Trophoblast cell (in vitro differentiated cells and primary cell): ENCODE results near the gene PARP6.

Source experiments
- DNase-seq, 2 donors: peaks; one replicate each; pipeline ENCODE4 v3.0.0-alpha.2; 2016
- H2AFZ ChIP-seq: 2 replicates; pipeline ENCODE4 v1.6.1; 2013; ENCODE audit warnings: low read length, moderate library complexity, mild to moderate bottlenecking; ENCODE audit not compliant: insufficient read depth, poor library complexity
- H2AK5ac ChIP-seq: 2 replicates; pipeline ENCODE4 v1.6.1; 2013; ENCODE audit warnings: mild to moderate bottlenecking, low read length
- H2BK120ac ChIP-seq: 2 replicates; pipeline ENCODE4 v1.6.1; 2013; ENCODE audit warnings: low read length, mild to moderate bottlenecking, moderate library complexity; ENCODE audit not compliant: insufficient read depth, poor library complexity
- H2BK12ac ChIP-seq: 2 replicates; pipeline ENCODE4 v1.6.1; 2013; ENCODE audit warnings: mild to moderate bottlenecking, low read length, moderate library complexity
- H2BK5ac ChIP-seq: 2 replicates; pipeline ENCODE4 v1.6.1; 2013; ENCODE audit warnings: low read length, low read depth, moderate library complexity, mild to moderate bottlenecking; ENCODE audit not compliant: poor library complexity
- H3K14ac ChIP-seq: 2 replicates; pipeline ENCODE4 v1.6.1; 2013; ENCODE audit warnings: mild to moderate bottlenecking, low read length
- H3K18ac ChIP-seq: 2 replicates; pipeline ENCODE4 v1.6.1; 2013; ENCODE audit warnings: mild to moderate bottlenecking, low read length
- H3K23ac ChIP-seq: 2 replicates; pipeline ENCODE4 v1.6.1; 2013; ENCODE audit warnings: low read length
- H3K27ac ChIP-seq: 2 replicates; pipeline ENCODE4 v1.5.1; 2013; ENCODE audit warnings: low read depth, mild to moderate bottlenecking, inconsistent platforms, low read length, moderate library complexity
- H3K27me3 ChIP-seq: 2 replicates; pipeline ENCODE4 v1.6.1; 2013; ENCODE audit warnings: inconsistent platforms, mild to moderate bottlenecking, low read length, moderate library complexity; ENCODE audit not compliant: insufficient read depth
- H3K36me3 ChIP-seq, 2 experiments: 1 replicate in 1 of 2; 2 replicates in 1 of 2; pipeline ENCODE4 v1.6.1; 2013; ENCODE audit warnings: low read length in 2 of 2, mild to moderate bottlenecking in 2 of 2, moderate library complexity in 1 of 2; ENCODE audit not compliant: insufficient read depth in 2 of 2, control insufficient read depth in 1 of 2
- H3K4ac ChIP-seq: 2 replicates; pipeline ENCODE4 v1.6.1; 2013; ENCODE audit warnings: low read depth, mild to moderate bottlenecking, low read length, moderate library complexity
- H3K4me1 ChIP-seq, 2 experiments: 1 replicate in 1 of 2; 2 replicates in 1 of 2; pipeline ENCODE4 v1.6.1; 2013; ENCODE audit warnings: low read length in 2 of 2, mild to moderate bottlenecking in 2 of 2, moderate library complexity in 1 of 2; ENCODE audit not compliant: insufficient read depth in 2 of 2, control insufficient read depth in 1 of 2
- H3K4me2 ChIP-seq: 2 replicates; pipeline ENCODE4 v1.6.1; 2013; ENCODE audit warnings: inconsistent platforms, mild to moderate bottlenecking, low read length, moderate library complexity
- H3K4me3 ChIP-seq: 2 replicates; pipeline ENCODE4 v1.5.1; 2013; ENCODE audit warnings: mild to moderate bottlenecking, low read depth, low read length, inconsistent platforms
- H3K79me1 ChIP-seq: one replicate; pipeline ENCODE4 v1.6.1; 2013; ENCODE audit warnings: low read length
- H3K79me2 ChIP-seq: 2 replicates; pipeline ENCODE4 v1.6.1; 2013; ENCODE audit warnings: low read length, mild to moderate bottlenecking; ENCODE audit not compliant: control insufficient read depth, insufficient read depth, poor library complexity
- H3K9ac ChIP-seq: 2 replicates; pipeline ENCODE4 v1.6.1; 2013; ENCODE audit warnings: mild to moderate bottlenecking, low read length
- H3K9me3 ChIP-seq: 2 replicates; pipeline ENCODE4 v1.6.1; 2013; ENCODE audit warnings: low read depth, mild to moderate bottlenecking, control low read depth, inconsistent platforms, low read length; ENCODE audit not compliant: insufficient read depth
- H4K12ac ChIP-seq: 2 replicates; pipeline ENCODE4 v1.6.1; 2013; ENCODE audit warnings: low read depth, mild to moderate bottlenecking, low read length, moderate library complexity
- H4K8ac ChIP-seq: 2 replicates; pipeline ENCODE4 v1.6.1; 2013; ENCODE audit warnings: low read depth, mild to moderate bottlenecking, low read length, moderate library complexity
- H4K91ac ChIP-seq: one replicate; pipeline ENCODE4 v1.6.1; 2013; ENCODE audit warnings: low read depth, mild to moderate bottlenecking, low read length, moderate library complexity
- WGBS: extraction: QIAGEN DNeasy Blood & Tissue Kit; methylation state at CpG from one replicate; pipeline ENCODE4 v1.1.7; 2013; ENCODE audit warnings: missing lambda C conversion rate; ENCODE audit not compliant: insufficient read length, insufficient coverage; ENCODE audit errors: extremely low coverage; 5-methylcytosine and 5-hydroxymethylcytosine counted together

Gene PARP6

GRCh38 chr15:72307026-72307425 lies 34.7 kb upstream of the PARP6 start:
- Histone ChIP-seq H2BK5ac (no peak overlapping the region), H2BK120ac (no peak overlapping the region), H3K4me1 (no peaks in the 10 kb centered on the region), H2AK5ac (no peak overlapping the region), H4K8ac (no peak overlapping the region), H3K27ac (no peak overlapping the region), H3K14ac (no peak overlapping the region), H3K4me3 (no peak overlapping the region), H3K9ac (no peak overlapping the region), H3K36me3 (no peaks in the 10 kb centered on the region), H3K4ac (no peak overlapping the region), H3K9me3 (peaks cover 2% of the 10 kb centered on the region), H3K79me2 (no peaks in the 10 kb centered on the region), H4K12ac (no peak overlapping the region), H3K23ac (no peak overlapping the region), H3K18ac (no peak overlapping the region), H2BK12ac (no peak overlapping the region), H2AFZ (no peak overlapping the region), H4K91ac (no peak overlapping the region), H3K27me3 (no peaks in the 10 kb centered on the region), H3K4me2 (no peak overlapping the region), H3K79me1 (no peaks in the 10 kb centered on the region)
- no CpG with 5 or more reads among the region's 5 CpGs for WGBS
- DNase-seq, result no peak

GRCh38 chr15:72306211-72306785 lies 33.9 kb upstream of the PARP6 start:
- H2BK5ac ChIP-seq, result no peak overlapping the region
- no CpG with 5 or more reads among the region's 10 CpGs for WGBS
- H2AFZ ChIP-seq, result no peak overlapping the region
- H3K36me3 ChIP-seq, result no peaks in the 10 kb centered on the region
- no peaks in the 10 kb centered on the region for H3K4me1 ChIP-seq
- no peak for DNase-seq
- no peaks in the 10 kb centered on the region for H3K79me2 ChIP-seq
- H3K9ac ChIP-seq, result no peak overlapping the region
- no peak overlapping the region for H2AK5ac ChIP-seq
- H3K4me3 ChIP-seq, result no peak overlapping the region
- no peaks in the 10 kb centered on the region for H3K27me3 ChIP-seq
- no peak overlapping the region for H3K4ac ChIP-seq
- no peak overlapping the region for H2BK120ac ChIP-seq
- H3K27ac ChIP-seq, result no peak overlapping the region
- H2BK12ac ChIP-seq, result no peak overlapping the region
- no peak overlapping the region for H3K14ac ChIP-seq
- no peak overlapping the region for H3K18ac ChIP-seq
- no peak overlapping the region for H4K8ac ChIP-seq
- no peaks in the 10 kb centered on the region for H3K79me1 ChIP-seq
- H3K9me3 ChIP-seq, result peaks cover 2% of the 10 kb centered on the region
- H3K4me2 ChIP-seq, result no peak overlapping the region
- H4K91ac ChIP-seq, result no peak overlapping the region
- H3K23ac ChIP-seq, result no peak overlapping the region
- no peak overlapping the region for H4K12ac ChIP-seq

GRCh38 chr15:72304596-72304995 lies 32.2 kb upstream of the PARP6 start:
- Histone ChIP-seq H3K9me3 (peaks cover 2% of the 10 kb centered on the region), H2AK5ac (no peak overlapping the region), H2BK5ac (no peak overlapping the region), H2BK12ac (no peak overlapping the region), H3K79me2 (no peaks in the 10 kb centered on the region), H4K12ac (no peak overlapping the region), H3K27me3 (no peaks in the 10 kb centered on the region), H4K91ac (no peak overlapping the region), H3K36me3 (no peaks in the 10 kb centered on the region), H3K18ac (no peak overlapping the region), H3K27ac (no peak overlapping the region), H3K4me3 (no peak overlapping the region), H4K8ac (no peak overlapping the region), H2AFZ (no peak overlapping the region), H3K4ac (no peak overlapping the region), H3K23ac (no peak overlapping the region), H3K79me1 (no peaks in the 10 kb centered on the region), H2BK120ac (no peak overlapping the region), H3K14ac (no peak overlapping the region), H3K9ac (no peak overlapping the region), H3K4me1 (no peaks in the 10 kb centered on the region), H3K4me2 (no peak overlapping the region)
- WGBS, result no CpG with 5 or more reads among the region's 7 CpGs
- no peak for DNase-seq

- no peaks in the 10 kb centered on the region for H3K27me3 ChIP-seq
- no peak overlapping the region for H3K14ac ChIP-seq
- no peaks in the 10 kb centered on the region for H3K36me3 ChIP-seq
- H2BK12ac ChIP-seq, result no peak overlapping the region
- H4K8ac ChIP-seq, result no peak overlapping the region
- WGBS, result no CpG with 5 or more reads among the region's 1 CpG
- no peak overlapping the region for H3K18ac ChIP-seq
- H2AK5ac ChIP-seq, result no peak overlapping the region
- H3K4me1 ChIP-seq, result no peaks in the 10 kb centered on the region
- no peak overlapping the region for H4K12ac ChIP-seq
- H3K79me1 ChIP-seq, result no peaks in the 10 kb centered on the region
- H3K23ac ChIP-seq, result no peak overlapping the region
- H4K91ac ChIP-seq, result no peak overlapping the region
- H2AFZ ChIP-seq, result no peak overlapping the region
- H3K27ac ChIP-seq, result no peak overlapping the region
- no peak overlapping the region for H3K4me2 ChIP-seq
- H3K4ac ChIP-seq, result no peak overlapping the region
- peaks cover 2% of the 10 kb centered on the region for H3K9me3 ChIP-seq
- H2BK5ac ChIP-seq, result no peak overlapping the region
- H3K9ac ChIP-seq, result no peak overlapping the region
- H3K4me3 ChIP-seq, result no peak overlapping the region
- no peak for DNase-seq
- no peaks in the 10 kb centered on the region for H3K79me2 ChIP-seq
- no peak overlapping the region for H2BK120ac ChIP-seq
These were observed 30.6 kb upstream of the PARP6 start for GRCh38 chr15:72302955-72303354.
